Right hindlimb (tissue), 1 donor: ENCODE results near the gene EYS.

Source experiments
- DNase-seq: peaks from one replicate; pipeline ENCODE4 v3.0.0-alpha.2; 2018

EYS gene

GRCh38 chr6:65707126-65707826, at the start of gene EYS:
Gene EYS (minus strand): TSS chr6:65707226. CDS start chr6:65495410, 211,816 bp downstream.
- no peak for DNase-seq

GRCh38 chr6:65746302-65746701, 39.3 kb upstream of the EYS start:
- no peak for DNase-seq

GRCh38 chr6:65745614-65746013, 38.6 kb upstream of the EYS start:
- no peak for DNase-seq

GRCh38 chr6:65728879-65729479, 22.0 kb upstream of the EYS start:
- no peak for DNase-seq

GRCh38 chr6:65719101-65719500, 12.1 kb upstream of the EYS start:
- no peak for DNase-seq

- DNase-seq, result no peak
Measured at GRCh38 chr6:65711531-65711930, 4.5 kb upstream of the EYS start.

- DNase-seq, result no peak
Measured at GRCh38 chr6:65709099-65709830, 2.2 kb upstream of the EYS start.

- no peak for DNase-seq
Measured at GRCh38 chr6:65708162-65708561, 1.1 kb upstream of the EYS start.

GRCh38 chr6:65706436-65706835, 590 bp downstream of the EYS start:
- no peak for DNase-seq

- no peak for DNase-seq
Measured at GRCh38 chr6:65701325-65701724, 5.7 kb downstream of the EYS start.

- DNase-seq, result no peak
Measured at GRCh38 chr6:65700561-65700960, 6.5 kb downstream of the EYS start.

- DNase-seq, result no peak
Measured at GRCh38 chr6:65692109-65692508, 14.9 kb downstream of the EYS start.

- no peak for DNase-seq
Measured at GRCh38 chr6:65680232-65680631, 26.8 kb downstream of the EYS start.

GRCh38 chr6:65671922-65672321, 35.1 kb downstream of the EYS start:
- no peak for DNase-seq

- DNase-seq, result no peak
Measured at GRCh38 chr6:65667916-65668656, 38.9 kb downstream of the EYS start.

- DNase-seq, result no peak
Measured at GRCh38 chr6:65650086-65650485, 56.9 kb downstream of the EYS start.

- DNase-seq, result no peak
Measured at GRCh38 chr6:65649392-65649791, 57.6 kb downstream of the EYS start.

GRCh38 chr6:65646544-65646943, 60.5 kb downstream of the EYS start:
- no peak for DNase-seq

- no peak for DNase-seq
Measured at GRCh38 chr6:65642776-65643175, 64.2 kb downstream of the EYS start.

GRCh38 chr6:65638047-65638831, 68.8 kb downstream of the EYS start:
- DNase-seq, result no peak

- DNase-seq, result no peak
Measured at GRCh38 chr6:65637289-65638046, 69.6 kb downstream of the EYS start.

- DNase-seq, result no peak
Measured at GRCh38 chr6:65633501-65633900, 73.5 kb downstream of the EYS start.
